Thyroid gland (tissue), 4 donors: Measurements from ENCODE around the gene BAG1.

ENCODE experiments used
- CTCF ChIP-seq, 6 experiments: fragments of 200-600 bp in 3 of 6; fragments of 450-650 bp in 3 of 6; sonication (generic) in 3 of 6; IDR thresholded peaks; one replicate each; pipeline ENCODE4 v1.5.1; 2016 to 2019; ENCODE audit warnings: antibody characterized with exemption in 6 of 6, mild to moderate bottlenecking in 2 of 6, inconsistent platforms in 1 of 6, moderate library complexity in 1 of 6
- POLR2A ChIP-seq, 2 donors: fragments of 450-650 bp; IDR thresholded peaks; one replicate each; pipeline ENCODE4 v1.6.1; 2017; ENCODE audit warnings: antibody characterized with exemption in 2 of 2, mild to moderate bottlenecking in 2 of 2, moderate library complexity in 1 of 2

- no peak for TF ChIP-seq CTCF (IDR thresholded peaks at IDR 0.05)
- no peak for TF ChIP-seq POLR2A (IDR thresholded peaks at IDR 0.05)
Measured at GRCh38 chr9:33239921-33240320, 24.6 kb downstream of the BAG1 start, which contains the start of gene SPINK4.
